Liver (tissue), 9 donors: ENCODE measurements around the gene AP3B1. TPM values are rescaled to one million over a fixed set of nuclear protein-coding genes. Genes with fewer than 3 reads are reported as not detected.

Experiments
- DNase-seq: peaks from one replicate; pipeline ENCODE4 v3.0.0-alpha.2; 2017; ENCODE audit warnings: low spot score
- H3K27ac ChIP-seq, 2 donors: one replicate each; pipeline ENCODE4 v1.7.0; 2013; ENCODE audit warnings: inconsistent platforms in 2 of 2, low read length in 2 of 2, control low read depth in 1 of 2, low read depth in 1 of 2, mild to moderate bottlenecking in 1 of 2
- H3K27me3 ChIP-seq, 4 donors: one replicate each; pipeline versions ENCODE4 v1.6.1 to v1.7.0; 2013; ENCODE audit warnings: low read length in 3 of 4, inconsistent platforms in 1 of 4, mild to moderate bottlenecking in 1 of 4, moderate library complexity in 1 of 4; ENCODE audit not compliant: control insufficient read depth in 4 of 4, insufficient read depth in 4 of 4
- H3K36me3 ChIP-seq, 4 donors: one replicate each; pipeline versions ENCODE4 v1.6.1 to v1.7.0; 2013; ENCODE audit warnings: low read length in 3 of 4, mild to moderate bottlenecking in 3 of 4, low read depth in 1 of 4, moderate library complexity in 1 of 4; ENCODE audit not compliant: control insufficient read depth in 4 of 4, insufficient read depth in 3 of 4
- H3K4me1 ChIP-seq, 4 donors: one replicate each; pipeline versions ENCODE4 v1.6.1 to v1.7.0; 2013; ENCODE audit warnings: low read length in 3 of 4, mild to moderate bottlenecking in 3 of 4, moderate library complexity in 1 of 4; ENCODE audit not compliant: control insufficient read depth in 4 of 4, insufficient read depth in 4 of 4
- H3K4me3 ChIP-seq, 3 donors: one replicate each; pipeline versions ENCODE4 v1.6.1 to v1.7.0; 2013; ENCODE audit warnings: low read length in 3 of 3, control low read depth in 1 of 3, low read depth in 1 of 3, mild to moderate bottlenecking in 1 of 3
- H3K9ac ChIP-seq, 2 donors: one replicate each; pipeline ENCODE4 v1.7.0; 2013; ENCODE audit warnings: low read length in 2 of 2, mild to moderate bottlenecking in 2 of 2, moderate library complexity in 2 of 2, control low read depth in 1 of 2, low read depth in 1 of 2
- H3K9me3 ChIP-seq, 4 donors: one replicate each; pipeline versions ENCODE4 v1.6.1 to v1.7.0; 2013; ENCODE audit warnings: low read length in 3 of 4; ENCODE audit not compliant: control insufficient read depth in 4 of 4
- ATF3 ChIP-seq: IDR thresholded peaks from 2 replicates; pipeline ENCODE4 v1.6.1; 2016; ENCODE audit warnings: antibody characterized with exemption
- EGR1 ChIP-seq, 2 donors: IDR thresholded peaks; 2 replicates each; pipeline ENCODE4 v1.6.1; 2016 to 2018; ENCODE audit warnings: antibody characterized with exemption in 2 of 2, low read depth in 2 of 2
- FOXA1 ChIP-seq: IDR thresholded peaks from 2 replicates; pipeline ENCODE4 v1.6.1; 2016; ENCODE audit warnings: antibody characterized with exemption
- FOXA2 ChIP-seq: IDR thresholded peaks from 2 replicates; pipeline ENCODE4 v1.6.1; 2016; ENCODE audit warnings: antibody characterized with exemption
- GABPA ChIP-seq, 2 donors: IDR thresholded peaks in 1 of 2; conservative IDR thresholded peaks in 1 of 2; 2 replicates each; pipeline ENCODE4 v1.6.1; 2016; ENCODE audit warnings: antibody characterized with exemption in 2 of 2, mild to moderate bottlenecking in 1 of 2, moderate library complexity in 1 of 2
- HNF4A ChIP-seq, 2 donors: conservative IDR thresholded peaks; 2 replicates each; pipeline ENCODE4 v1.6.1; 2016; ENCODE audit warnings: antibody characterized with exemption in 2 of 2, mild to moderate bottlenecking in 2 of 2
- HNF4G ChIP-seq: IDR thresholded peaks from 2 replicates; pipeline ENCODE4 v1.6.1; 2016; ENCODE audit warnings: antibody characterized with exemption
- JUND ChIP-seq, 2 donors: IDR thresholded peaks; 2 replicates each; pipeline ENCODE4 v1.6.1; 2016; ENCODE audit warnings: antibody characterized with exemption in 2 of 2
- NR2F2 ChIP-seq: IDR thresholded peaks from 2 replicates; pipeline ENCODE4 v1.6.1; 2016; ENCODE audit warnings: antibody characterized with exemption
- RAD21 ChIP-seq, 2 donors: IDR thresholded peaks; 2 replicates each; pipeline ENCODE4 v1.6.1; 2016; ENCODE audit warnings: antibody characterized with exemption in 2 of 2, mild to moderate bottlenecking in 2 of 2
- REST ChIP-seq: IDR thresholded peaks from 2 replicates; pipeline ENCODE4 v1.6.1; 2016; ENCODE audit warnings: antibody characterized with exemption, mild to moderate bottlenecking
- RXRA ChIP-seq, 2 donors: IDR thresholded peaks; 2 replicates each; pipeline ENCODE4 v1.6.1; 2017 to 2018; ENCODE audit warnings: antibody characterized with exemption in 2 of 2, mild to moderate bottlenecking in 1 of 2
- SP1 ChIP-seq: IDR thresholded peaks from 2 replicates; pipeline ENCODE4 v1.6.1; 2018; ENCODE audit warnings: antibody characterized with exemption, mild to moderate bottlenecking
- YY1 ChIP-seq: IDR thresholded peaks from 2 replicates; pipeline ENCODE4 v1.6.1; 2016; ENCODE audit warnings: antibody characterized with exemption, mild to moderate bottlenecking
- WGBS: extraction: QIAGEN DNeasy Blood & Tissue Kit; methylation state at CpG from one replicate; pipeline ENCODE4 v1.1.7; 2013; 5-methylcytosine and 5-hydroxymethylcytosine counted together
- polyA plus RNA-seq, 2 donors: library from polyadenylated mRNA; stranded (reverse) in 1 of 2; unstranded in 1 of 2; fragments of 200-250 nt in 1 of 2; fragments of >200 nt in 1 of 2; fragmentation: Nextera tagmentation in 1 of 2; extraction: Ambion mirVana in 1 of 2; gene quantifications; one replicate each; pipeline versions ENCODE4 v1.2.1 to v1.2.3, GENCODE V29; 2013 to 2015
- total RNA-seq, 2 donors: library from RNA; depleted of rRNA; stranded (reverse); fragments of >200 nt; gene quantifications; one replicate each; pipeline ENCODE4 v1.2.3, GENCODE V29; 2014
- TF ChIP-seq, protein P1 (sequence below): IDR thresholded peaks from 2 replicates; pipeline ENCODE4 v1.6.1; 2016; ENCODE audit warnings: antibody characterized with exemption
- TF ChIP-seq, protein P2 (sequence below): IDR thresholded peaks from 2 replicates; pipeline ENCODE4 v1.6.1; 2016; ENCODE audit warnings: antibody characterized with exemption
- TF ChIP-seq, protein P3 (sequence below): fragments of 150-350 bp; IDR thresholded peaks from 2 replicates; pipeline ENCODE4 v1.5.1; 2017; ENCODE audit warnings: improper control_type of control experiment, low read depth, low read length; ENCODE audit not compliant: missing input control
- donor health status: healthy.
- donor health status: healthy.
- donor health status: healthy.
- donor health status: healthy.
- donor health status: healthy.

Gene AP3B1
- total and polyA plus RNA-seq, 4 donors = 8.2 to 23.1 (median 14.4) TPM

- no peak overlapping the region for H3K9ac ChIP-seq
- H3K4me1 ChIP-seq = no peaks in the 10 kb centered on the region
- no peak for DNase-seq
- H3K4me3 ChIP-seq = no peak overlapping the region
- no peaks in the 10 kb centered on the region for H3K27me3 ChIP-seq
- H3K36me3 ChIP-seq = no peaks in the 10 kb centered on the region
- TF ChIP-seq REST = no peak
- no peak for TF ChIP-seq NR2F2
- no peak for TF ChIP-seq HNF4A (conservative IDR thresholded peaks at IDR 0.05)
- no peak for TF ChIP-seq FOXA1
- TF ChIP-seq JUND (IDR thresholded peaks at IDR 0.05) = no peak
- TF ChIP-seq RAD21 (IDR thresholded peaks at IDR 0.05) = no peak
- no peak for TF ChIP-seq ATF3
- no peak for TF ChIP-seq EGR1 (IDR thresholded peaks at IDR 0.05; ENCODE audit: low read depth in 2 of 2)
- TF ChIP-seq, protein P1, sequence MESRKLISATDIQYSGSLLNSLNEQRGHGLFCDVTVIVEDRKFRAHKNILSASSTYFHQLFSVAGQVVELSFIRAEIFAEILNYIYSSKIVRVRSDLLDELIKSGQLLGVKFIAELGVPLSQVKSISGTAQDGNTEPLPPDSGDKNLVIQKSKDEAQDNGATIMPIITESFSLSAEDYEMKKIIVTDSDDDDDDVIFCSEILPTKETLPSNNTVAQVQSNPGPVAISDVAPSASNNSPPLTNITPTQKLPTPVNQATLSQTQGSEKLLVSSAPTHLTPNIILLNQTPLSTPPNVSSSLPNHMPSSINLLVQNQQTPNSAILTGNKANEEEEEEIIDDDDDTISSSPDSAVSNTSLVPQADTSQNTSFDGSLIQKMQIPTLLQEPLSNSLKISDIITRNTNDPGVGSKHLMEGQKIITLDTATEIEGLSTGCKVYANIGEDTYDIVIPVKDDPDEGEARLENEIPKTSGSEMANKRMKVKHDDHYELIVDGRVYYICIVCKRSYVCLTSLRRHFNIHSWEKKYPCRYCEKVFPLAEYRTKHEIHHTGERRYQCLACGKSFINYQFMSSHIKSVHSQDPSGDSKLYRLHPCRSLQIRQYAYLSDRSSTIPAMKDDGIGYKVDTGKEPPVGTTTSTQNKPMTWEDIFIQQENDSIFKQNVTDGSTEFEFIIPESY = no peak
- TF ChIP-seq HNF4G = no peak
- TF ChIP-seq FOXA2 = no peak
- TF ChIP-seq, protein P2, sequence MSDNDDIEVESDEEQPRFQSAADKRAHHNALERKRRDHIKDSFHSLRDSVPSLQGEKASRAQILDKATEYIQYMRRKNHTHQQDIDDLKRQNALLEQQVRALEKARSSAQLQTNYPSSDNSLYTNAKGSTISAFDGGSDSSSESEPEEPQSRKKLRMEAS = no peak
- TF ChIP-seq RXRA (IDR thresholded peaks at IDR 0.05) = no peak
- no peak for TF ChIP-seq GABPA (IDR thresholded peaks at IDR 0.05 in 1 of 2, conservative IDR thresholded peaks at IDR 0.05 in 1 of 2)
- 87% methylated on average over 6 of the region's 6 CpGs for WGBS
- H3K9me3 ChIP-seq = no peaks in the 10 kb centered on the region
- H3K27ac ChIP-seq = no peak overlapping the region
Observed at GRCh38 chr5:77986261-77986660, 308.2 kb downstream of the AP3B1 start.

DNA sequence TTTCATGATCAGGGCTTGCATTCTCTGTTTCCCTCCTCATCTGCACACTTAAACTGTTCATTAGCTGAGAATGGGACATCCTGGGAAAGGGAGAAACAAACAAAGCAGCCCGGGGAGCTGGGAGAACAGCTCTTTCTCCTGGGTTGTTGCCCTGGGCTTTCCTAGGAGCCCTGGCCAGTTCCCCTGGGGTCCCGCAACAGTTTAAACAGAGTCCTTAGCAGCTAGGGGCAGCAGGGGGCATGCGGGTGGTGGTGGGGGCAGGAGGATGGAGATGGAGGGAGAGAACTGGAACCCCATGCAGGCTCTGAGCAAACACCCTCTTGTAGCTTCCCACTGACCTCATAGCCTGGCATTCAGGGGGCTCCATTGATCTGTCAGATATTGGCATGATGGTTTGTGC lies 309.3 kb downstream of the AP3B1 start:
- no peak overlapping the region for H3K4me3 ChIP-seq
- H3K27ac ChIP-seq = no peak overlapping the region
- no peak overlapping the region for H3K9ac ChIP-seq
- no peaks in the 10 kb centered on the region for H3K4me1 ChIP-seq
- DNase-seq = no peak
- 56% methylated on average over 3 of the region's 3 CpGs for WGBS
- H3K27me3 ChIP-seq = no peaks in the 10 kb centered on the region
- H3K9me3 ChIP-seq = no peaks in the 10 kb centered on the region
- no peaks in the 10 kb centered on the region for H3K36me3 ChIP-seq
- TF ChIP-seq HNF4G (no peak), FOXA1 (no peak), JUND (IDR thresholded peaks at IDR 0.05) (no peak), SP1 (no peak), FOXA2 (no peak), RXRA (IDR thresholded peaks at IDR 0.05) (no peak), ATF3 (no peak), REST (no peak), GABPA (IDR thresholded peaks at IDR 0.05 in 1 of 2, conservative IDR thresholded peaks at IDR 0.05 in 1 of 2) (no peak), HNF4A (conservative IDR thresholded peaks at IDR 0.05) (no peak), NR2F2 (no peak), YY1 (no peak), RAD21 (IDR thresholded peaks at IDR 0.05) (no peak)
- TF ChIP-seq, protein P3, sequence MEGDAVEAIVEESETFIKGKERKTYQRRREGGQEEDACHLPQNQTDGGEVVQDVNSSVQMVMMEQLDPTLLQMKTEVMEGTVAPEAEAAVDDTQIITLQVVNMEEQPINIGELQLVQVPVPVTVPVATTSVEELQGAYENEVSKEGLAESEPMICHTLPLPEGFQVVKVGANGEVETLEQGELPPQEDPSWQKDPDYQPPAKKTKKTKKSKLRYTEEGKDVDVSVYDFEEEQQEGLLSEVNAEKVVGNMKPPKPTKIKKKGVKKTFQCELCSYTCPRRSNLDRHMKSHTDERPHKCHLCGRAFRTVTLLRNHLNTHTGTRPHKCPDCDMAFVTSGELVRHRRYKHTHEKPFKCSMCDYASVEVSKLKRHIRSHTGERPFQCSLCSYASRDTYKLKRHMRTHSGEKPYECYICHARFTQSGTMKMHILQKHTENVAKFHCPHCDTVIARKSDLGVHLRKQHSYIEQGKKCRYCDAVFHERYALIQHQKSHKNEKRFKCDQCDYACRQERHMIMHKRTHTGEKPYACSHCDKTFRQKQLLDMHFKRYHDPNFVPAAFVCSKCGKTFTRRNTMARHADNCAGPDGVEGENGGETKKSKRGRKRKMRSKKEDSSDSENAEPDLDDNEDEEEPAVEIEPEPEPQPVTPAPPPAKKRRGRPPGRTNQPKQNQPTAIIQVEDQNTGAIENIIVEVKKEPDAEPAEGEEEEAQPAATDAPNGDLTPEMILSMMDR = no peak
- TF ChIP-seq, protein P2 = no peak
- TF ChIP-seq, protein P1 = no peak
